Endothelial cell (in vitro differentiated cells): ENCODE results near the gene NEXN. TPM values are rescaled to one million over a fixed set of nuclear protein-coding genes. Genes with fewer than 3 reads are reported as not detected.
A peak's percentile ranks its signal among the peaks of the same experiment; 100 is the strongest.

Source experiments
- DNase-seq: peaks from one replicate; pipeline ENCODE4 v3.0.0; 2021; ENCODE audit warnings: low spot score
- H3K27ac Mint-ChIP-seq: one replicate; pipeline ENCODE4 v1.8.0; 2021; ENCODE audit warnings: mixed read lengths, inconsistent platforms; ENCODE audit not compliant: unreplicated experiment
- H3K27me3 Mint-ChIP-seq: one replicate; pipeline ENCODE4 v1.8.0; 2021; ENCODE audit warnings: mild to moderate bottlenecking, moderate library complexity, mixed read lengths, inconsistent platforms; ENCODE audit not compliant: unreplicated experiment
- H3K36me3 Mint-ChIP-seq: one replicate; pipeline ENCODE4 v1.8.0; 2021; ENCODE audit warnings: mild to moderate bottlenecking, low read depth, mixed read lengths, inconsistent platforms; ENCODE audit not compliant: unreplicated experiment
- H3K4me1 Mint-ChIP-seq: one replicate; pipeline ENCODE4 v1.8.0; 2021; ENCODE audit warnings: mild to moderate bottlenecking, mixed read lengths, inconsistent platforms; ENCODE audit not compliant: unreplicated experiment
- H3K4me3 Mint-ChIP-seq: one replicate; pipeline ENCODE4 v1.8.0; 2021; ENCODE audit warnings: mild to moderate bottlenecking, mixed read lengths, inconsistent platforms; ENCODE audit not compliant: unreplicated experiment
- H3K9me3 Mint-ChIP-seq: one replicate; pipeline ENCODE4 v1.8.0; 2021; ENCODE audit warnings: mixed read lengths, inconsistent platforms; ENCODE audit not compliant: unreplicated experiment
- CTCF ChIP-seq: fragments of 200-600 bp; sonication (generic); IDR thresholded peaks from one replicate; pipeline ENCODE4 v1.5.0; 2021; ENCODE audit warnings: antibody characterized with exemption; ENCODE audit not compliant: unreplicated experiment
- total RNA-seq: library from RNA; stranded (reverse); fragmentation: NEBNext Ultra II Directional; extraction: Animal tissue kit (Norgen Biotek cat#: 25700); gene quantifications from one replicate; pipeline ENCODE4 v1.2.1, GENCODE V29; 2021; ENCODE audit not compliant: unreplicated experiment

Gene NEXN
- total RNA-seq, 1 donor from 2014 or later: 2.4 TPM

DNA sequence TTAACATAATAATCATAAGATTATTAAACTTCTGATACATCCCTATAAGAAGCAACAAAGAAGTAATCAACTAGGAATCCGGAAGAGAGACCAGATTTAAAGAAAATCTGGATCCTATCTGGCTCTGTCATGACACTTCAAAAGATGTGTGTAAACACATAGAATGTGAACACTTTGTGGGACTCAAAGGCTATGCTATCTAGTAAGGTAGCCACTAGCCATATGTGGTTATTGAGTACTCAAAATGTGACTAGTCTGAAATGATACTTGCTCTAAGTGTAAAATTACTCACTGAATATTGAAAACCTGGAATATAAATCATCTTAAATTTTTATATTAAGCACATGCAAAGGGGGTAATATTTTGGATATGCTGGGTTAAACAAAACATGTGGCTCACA, 81.8 kb downstream of the NEXN start:
- Mint-ChIP-seq H3K27me3 (no peaks in the 10 kb centered on the region), H3K36me3 (peaks cover 22% of the 10 kb centered on the region), H3K9me3 (no peaks in the 10 kb centered on the region), H3K27ac (no peak overlapping the region), H3K4me3 (no peak overlapping the region), H3K4me1 (peaks cover 8% of the 10 kb centered on the region)
- TF ChIP-seq CTCF: no peak
- DNase-seq: no peak

DNA sequence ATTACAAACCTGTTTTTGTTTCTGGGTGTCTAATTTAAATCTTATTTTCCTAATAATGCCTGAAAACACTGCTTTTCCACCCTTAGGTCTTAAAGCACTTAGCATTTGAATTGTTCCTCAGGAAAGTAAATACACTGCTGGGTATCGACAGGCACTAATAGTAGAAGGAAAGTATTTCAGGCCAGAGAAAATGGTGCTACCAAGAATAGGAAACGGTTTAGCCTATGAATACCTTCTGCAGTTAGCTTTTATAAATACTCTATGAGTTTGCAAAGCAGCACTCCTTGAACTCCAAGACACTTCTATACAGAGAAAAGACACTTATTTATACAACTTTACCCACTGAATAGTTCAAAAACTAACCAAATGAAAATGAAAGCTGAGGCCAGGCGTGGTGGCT, 83.7 kb downstream of the NEXN start:
- H3K27ac Mint-ChIP-seq: no peak overlapping the region
- H3K27me3 Mint-ChIP-seq: no peaks in the 10 kb centered on the region
- no peak for TF ChIP-seq CTCF
- no peak for DNase-seq
- no peaks in the 10 kb centered on the region for H3K9me3 Mint-ChIP-seq
- H3K4me1 Mint-ChIP-seq: peaks cover 24% of the 10 kb centered on the region
- peaks cover 16% of the 10 kb centered on the region for H3K36me3 Mint-ChIP-seq
- H3K4me3 Mint-ChIP-seq: no peak overlapping the region

DNA sequence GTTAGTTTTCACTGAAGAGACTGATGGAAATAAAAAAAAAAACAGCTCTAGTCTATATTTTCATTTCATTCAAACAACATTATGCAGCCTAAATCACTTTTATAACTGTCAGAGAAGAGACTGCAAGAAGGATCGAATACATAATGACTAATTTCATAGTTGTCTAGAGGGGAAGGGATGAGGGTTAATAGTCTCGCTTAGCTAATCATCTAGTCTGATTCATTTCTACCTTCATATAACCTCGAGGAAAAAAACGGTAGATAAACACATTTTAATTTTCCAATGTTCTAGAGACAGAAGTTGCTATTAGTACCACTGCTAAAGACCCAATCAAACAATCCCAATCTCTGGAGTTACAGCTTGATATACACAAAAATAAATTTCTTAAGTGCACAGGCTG, 87.0 kb downstream of the NEXN start:
- DNase-seq: no peak

DNA sequence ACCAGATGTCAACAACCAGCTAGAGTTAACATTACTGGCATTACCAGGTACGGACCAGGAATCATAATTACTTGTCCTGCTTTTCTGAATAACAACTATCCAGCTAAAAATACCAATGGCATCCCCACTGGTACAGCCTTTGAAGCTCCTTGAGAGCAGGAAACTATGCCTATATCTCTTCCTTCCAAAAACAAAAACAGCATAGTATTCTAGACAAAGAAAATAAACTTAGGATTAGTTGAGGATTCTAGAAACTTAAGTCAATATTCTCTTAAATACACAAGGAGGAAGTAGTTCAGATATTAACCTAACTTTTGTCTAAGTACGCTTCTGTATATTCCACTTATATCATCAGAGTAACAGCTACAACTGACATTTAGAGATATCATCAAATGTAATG, 87.5 kb downstream of the NEXN start:
- no peaks in the 10 kb centered on the region for H3K9me3 Mint-ChIP-seq
- TF ChIP-seq CTCF: no peak
- H3K27me3 Mint-ChIP-seq: peaks cover 4% of the 10 kb centered on the region
- H3K27ac Mint-ChIP-seq: peak overlapping the region; percentile 26
- peaks cover 35% of the 10 kb centered on the region for H3K4me1 Mint-ChIP-seq
- peak overlapping the region; percentile 81 for H3K4me3 Mint-ChIP-seq
- DNase-seq: no peak
- peaks cover 5% of the 10 kb centered on the region for H3K36me3 Mint-ChIP-seq

More for the DNA sequence above, 87.0 kb downstream of the NEXN start:
- Mint-ChIP-seq H3K9me3 (no peaks in the 10 kb centered on the region), H3K4me3 (no peak overlapping the region), H3K27me3 (peaks cover 2% of the 10 kb centered on the region), H3K4me1 (peaks cover 31% of the 10 kb centered on the region), H3K27ac (no peak overlapping the region), H3K36me3 (peaks cover 5% of the 10 kb centered on the region)
- TF ChIP-seq CTCF: no peak

DNA sequence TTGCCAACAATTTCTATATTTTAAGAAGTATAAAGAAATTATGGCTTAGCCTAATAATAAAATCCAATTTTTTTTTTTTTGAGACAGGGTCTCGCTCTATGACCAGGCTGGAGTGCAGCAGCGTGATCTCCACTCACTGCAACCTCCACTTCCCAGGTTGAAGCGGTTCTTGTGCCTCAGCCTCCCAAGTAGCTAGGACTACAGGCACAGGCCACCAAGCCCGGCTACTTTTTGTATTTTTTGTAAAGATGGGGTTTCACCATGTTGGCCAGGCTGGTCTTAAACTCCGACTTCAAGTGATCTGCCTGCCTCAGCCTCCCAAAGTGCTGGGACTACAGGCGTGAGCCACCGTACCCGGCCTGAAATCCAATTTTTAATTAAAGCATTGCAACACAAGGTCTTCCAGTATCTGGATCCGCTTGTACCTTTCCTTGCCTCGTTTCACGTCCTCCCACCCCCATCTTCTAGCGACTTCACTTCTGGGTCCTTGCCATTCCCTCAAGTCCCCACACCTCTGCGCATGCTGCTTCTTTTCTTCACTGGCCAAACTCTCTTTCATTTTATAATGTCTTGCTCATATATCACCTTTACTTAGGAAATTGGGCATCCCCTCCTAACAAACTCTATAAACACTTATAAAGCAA, 88.1 kb downstream of the NEXN start:
- H3K4me3 Mint-ChIP-seq: no peak overlapping the region
- peak overlapping the region; percentile 70 for H3K27ac Mint-ChIP-seq
- no peak for TF ChIP-seq CTCF
- no peak for DNase-seq
- peaks cover 4% of the 10 kb centered on the region for H3K27me3 Mint-ChIP-seq
- no peaks in the 10 kb centered on the region for H3K9me3 Mint-ChIP-seq
- H3K36me3 Mint-ChIP-seq: peaks cover 5% of the 10 kb centered on the region
- H3K4me1 Mint-ChIP-seq: peaks cover 35% of the 10 kb centered on the region
